Measurements from ENCODE around the gene MOGAT1.
"Not testable (repeated sequence)": the region's sequence is repeated elsewhere in the genome, so short reads cannot be mapped to it uniquely, and the experiment has no call there.

MOGAT1 gene

DNA sequence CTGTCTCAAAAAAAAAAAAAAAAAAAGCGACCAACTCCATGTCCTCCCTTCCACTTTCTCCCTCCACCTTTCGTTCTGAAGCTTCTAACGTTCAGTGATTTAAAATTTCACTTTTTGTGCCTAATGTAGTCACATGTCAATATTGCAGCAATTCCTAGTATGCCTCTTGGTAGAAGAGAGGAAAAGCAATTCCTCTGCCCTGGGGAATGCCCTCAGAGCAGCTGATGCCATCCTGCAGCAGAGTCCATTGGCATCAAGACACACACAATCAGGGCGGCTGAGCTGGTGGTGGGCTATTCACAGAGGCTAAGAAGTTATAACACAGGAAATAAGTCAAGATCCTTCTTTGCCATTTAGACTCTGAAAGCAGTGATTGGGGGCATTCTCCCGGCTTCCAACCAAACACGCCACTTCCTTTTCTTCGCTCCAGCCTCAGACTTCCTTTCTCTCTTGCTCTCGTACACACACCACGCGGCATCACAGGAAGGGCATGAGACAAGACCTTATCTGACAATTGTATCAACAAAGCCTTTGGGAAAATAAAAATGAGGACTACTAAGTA lies 71.9 kb downstream of the MOGAT1 start:
- DNase-seq (ENCODE audit: low spot score): no peak

GRCh38 chr2:222745836-222746559 lies 74.5 kb downstream of the MOGAT1 start:
- no peak for DNase-seq (ENCODE audit: low spot score)

DNA sequence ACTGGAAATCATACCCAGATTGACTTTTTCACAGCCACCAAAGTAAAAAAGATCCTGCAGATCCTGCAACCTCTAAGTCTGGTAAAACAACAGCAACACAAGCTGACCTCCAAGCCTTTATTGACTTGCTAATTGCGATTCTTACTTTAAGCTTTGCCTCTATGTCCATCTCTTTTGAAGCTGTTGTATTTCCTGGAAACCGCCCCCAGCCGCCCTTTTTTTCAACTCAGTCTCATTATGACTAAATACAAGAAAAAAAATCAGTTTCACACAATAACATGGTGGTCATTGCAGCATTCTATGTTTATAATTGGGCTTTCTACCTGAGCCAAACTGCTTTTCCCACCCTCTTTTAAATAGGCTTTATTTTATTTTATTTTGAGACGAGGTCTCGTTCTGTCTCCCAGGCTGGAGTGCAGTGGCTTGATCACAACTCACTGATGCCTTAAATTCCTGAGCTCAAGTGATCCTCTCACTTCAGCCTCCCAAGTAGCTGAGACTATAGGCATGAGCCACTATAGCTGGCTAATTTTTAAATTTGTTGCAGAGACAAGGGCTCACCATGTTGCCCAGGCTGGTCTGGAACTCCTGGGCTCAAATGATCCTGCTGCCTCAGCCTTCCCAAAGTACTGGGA lies 76.2 kb downstream of the MOGAT1 start:
- no peak for DNase-seq (ENCODE audit: low spot score)

GRCh38 chr2:222750533-222750932 lies 79.1 kb downstream of the MOGAT1 start:
- no peak for DNase-seq (ENCODE audit: low spot score)

GRCh38 chr2:222751238-222751637 lies 79.8 kb downstream of the MOGAT1 start:
- no peak for DNase-seq (ENCODE audit: low spot score)

DNA sequence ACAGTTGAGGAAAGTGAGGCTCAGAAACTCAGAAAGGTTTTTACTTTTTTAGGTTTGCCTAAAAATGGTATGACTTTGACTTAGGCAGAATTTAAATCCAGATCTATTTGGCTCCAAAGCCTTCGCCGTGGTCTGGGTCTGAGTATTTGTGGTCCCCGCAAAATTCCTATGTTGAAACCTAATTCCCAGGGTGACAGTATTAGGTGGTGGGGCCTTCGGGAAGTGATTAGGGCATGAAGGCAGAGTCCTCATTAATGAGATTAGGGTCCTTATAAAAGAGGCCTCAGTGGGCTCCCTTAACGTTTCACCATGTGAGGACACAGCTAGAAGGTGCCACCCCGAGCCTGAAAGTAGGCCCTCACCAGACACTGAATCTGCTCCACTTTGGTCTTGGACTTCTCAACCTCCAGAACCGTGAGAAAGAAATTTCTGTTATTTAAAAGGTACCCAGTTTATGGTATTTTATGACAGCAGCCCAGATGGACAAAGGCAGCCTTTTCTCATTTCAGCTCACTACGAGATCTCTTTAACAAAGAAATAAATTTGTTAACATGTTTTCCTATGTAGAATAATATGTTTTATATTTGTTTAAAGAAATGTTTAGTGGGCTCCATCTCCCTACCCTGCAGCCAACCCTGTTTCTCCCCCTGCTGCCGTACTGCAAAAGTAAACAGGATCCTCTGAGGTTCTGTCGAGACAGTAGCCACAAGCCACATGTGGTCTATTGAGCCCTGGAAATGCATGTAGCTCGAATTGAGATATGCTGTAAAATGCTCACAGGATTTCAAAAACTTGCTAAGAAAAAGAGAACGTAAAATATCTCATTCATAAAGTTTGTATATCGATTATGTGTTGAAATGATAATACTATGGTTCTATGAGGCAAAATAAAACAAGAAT lies 80.6 kb downstream of the MOGAT1 start:
- DNase-seq (ENCODE audit: low spot score): no peak

- no peak for DNase-seq (ENCODE audit: low spot score)
These were observed 81.3 kb downstream of the MOGAT1 start for GRCh38 chr2:222752746-222753145.

DNA sequence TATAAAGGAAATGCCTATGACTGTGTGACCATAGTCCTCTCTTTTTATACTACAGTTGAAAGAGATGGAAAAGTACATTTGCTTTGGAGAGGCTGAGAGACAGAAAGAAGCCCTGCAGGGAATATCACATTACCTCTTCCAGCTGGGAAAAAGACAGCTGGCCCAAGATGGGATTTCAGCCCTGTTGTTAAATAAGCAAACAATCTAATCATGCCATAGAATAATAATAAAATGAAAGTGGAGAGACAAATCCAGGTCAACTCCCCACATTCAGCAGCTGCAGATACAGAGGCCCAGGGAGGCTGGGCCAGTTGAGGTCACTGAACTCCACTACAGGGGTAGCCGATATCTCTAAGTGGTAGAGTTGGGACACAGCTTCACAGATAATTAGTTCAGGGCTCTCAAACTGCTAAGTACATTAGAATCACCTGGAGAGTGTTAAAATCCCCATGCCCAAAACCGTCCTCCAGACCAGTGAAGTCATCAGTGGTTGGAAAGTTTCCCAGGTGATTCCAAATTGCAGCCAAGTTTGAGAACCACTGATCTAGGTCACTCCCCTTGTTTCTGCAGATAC lies 81.9 kb downstream of the MOGAT1 start:
- DNase-seq (ENCODE audit: low spot score): no peak

DNA sequence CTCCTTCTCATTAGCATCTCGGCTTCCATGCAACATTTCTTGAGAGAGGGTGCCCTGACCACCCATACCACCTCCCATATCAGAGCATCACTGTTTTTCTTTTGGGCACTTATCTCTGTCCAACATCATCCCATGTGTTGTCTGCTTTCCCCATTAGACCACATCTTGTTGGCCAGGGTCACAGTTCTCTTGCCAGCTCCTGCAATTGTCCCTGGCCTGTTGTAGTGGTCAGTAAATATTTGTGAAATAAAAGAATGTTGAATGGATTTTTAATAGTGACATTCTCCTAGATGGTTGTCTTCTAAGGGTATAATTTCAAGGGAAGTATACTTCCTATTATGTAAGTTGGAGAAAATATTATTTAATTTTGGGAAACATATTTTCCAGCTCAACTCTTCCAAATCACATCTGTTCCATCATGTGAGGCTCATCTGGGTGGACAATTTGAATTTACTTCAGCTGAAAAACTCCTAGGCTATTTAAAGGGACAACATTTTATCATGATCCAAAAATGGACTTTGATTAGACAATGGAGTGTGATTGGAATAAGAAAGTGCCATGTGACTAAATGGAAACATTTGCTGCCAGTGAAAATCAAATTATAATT lies 83.0 kb downstream of the MOGAT1 start:
- DNase-seq (ENCODE audit: low spot score): no peak

DNA sequence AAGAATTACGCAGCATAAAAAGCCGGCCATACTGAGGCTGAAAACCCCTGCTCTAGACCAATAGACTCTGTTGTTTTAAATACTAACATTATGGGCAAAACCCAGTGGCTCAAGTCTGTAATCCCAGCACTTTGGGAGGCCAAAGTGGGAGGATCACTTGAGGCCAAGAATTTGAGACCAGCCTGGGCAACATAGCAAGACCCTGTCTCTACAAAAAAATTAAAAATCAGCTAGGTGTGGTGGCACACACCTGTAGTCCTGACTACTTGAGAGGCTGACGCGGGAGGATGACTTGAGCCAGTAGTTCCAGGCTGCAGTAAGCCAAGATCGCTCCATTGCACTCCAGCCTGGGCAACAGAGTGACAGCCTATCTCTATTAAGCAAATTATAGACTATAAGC lies 84.1 kb downstream of the MOGAT1 start:
- not testable (repeated sequence) for DNase-seq (ENCODE audit: low spot score)

- DNase-seq (ENCODE audit: low spot score): no peak
These were observed 84.9 kb downstream of the MOGAT1 start for GRCh38 chr2:222756362-222756831.

GRCh38 chr2:222756951-222757650 lies 85.6 kb downstream of the MOGAT1 start:
- no peak for DNase-seq (ENCODE audit: low spot score)
